Measurements from ENCODE around the gene RGS11. TPM values are rescaled to one million over a fixed set of nuclear protein-coding genes. Genes with fewer than 3 reads are reported as not detected.

The RGS11 gene
- polyA plus RNA-seq, 2 of the 4 experiments (the other 2 are of a cell fraction): 2.1 to 5.3 TPM

DNA sequence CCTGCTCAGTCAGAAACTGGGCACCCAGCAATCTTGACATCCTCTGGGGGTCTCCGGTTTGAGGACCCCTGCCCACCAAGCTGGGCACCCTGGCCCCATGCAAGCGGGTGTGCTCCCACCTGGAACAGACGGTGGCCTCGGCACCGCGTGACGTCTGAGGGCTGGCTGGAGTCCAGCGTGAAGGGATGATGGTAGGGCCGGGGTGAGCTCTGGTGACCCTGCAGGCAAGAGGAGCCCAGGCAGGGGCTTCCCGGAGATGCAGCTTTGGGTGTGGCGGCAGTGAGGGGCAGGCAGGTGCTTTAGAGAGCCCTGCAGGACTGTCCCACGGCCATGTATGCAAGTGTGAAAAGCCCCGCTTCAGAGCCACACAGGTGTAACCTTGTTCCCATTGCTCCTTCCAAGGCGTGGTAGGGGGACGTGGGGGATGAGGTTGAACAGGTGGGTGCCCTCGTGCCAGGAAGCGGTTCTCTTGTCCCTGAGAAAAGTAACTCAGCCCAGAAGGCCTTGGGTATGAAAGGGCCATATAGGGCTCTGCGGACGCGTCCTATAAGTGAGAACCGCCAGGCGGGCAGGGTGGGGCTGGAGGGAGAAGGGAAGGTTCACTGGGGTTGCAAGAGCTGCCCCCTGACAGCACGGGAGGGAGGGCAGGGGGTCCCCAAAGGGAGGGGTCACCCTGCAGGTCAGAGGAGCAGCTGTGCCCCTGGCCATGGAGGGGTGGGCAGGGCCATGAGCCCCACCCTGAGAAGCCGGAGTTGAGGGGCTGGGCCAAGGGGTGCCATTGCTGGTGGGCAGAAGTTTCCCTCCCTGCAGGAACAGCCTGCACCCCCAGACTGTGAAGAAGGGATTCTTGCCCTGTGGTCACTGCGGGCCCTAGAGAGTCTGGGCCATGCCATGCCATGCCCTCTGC is 9.2 kb downstream of the RGS11 start:
- CTCF ChIA-PET: interaction anchor here (1.2 to 2.5 kb wide), 2 partner anchors 96 to 201 kb away, joined by 3 to 7 read pairs; no protein-coding TSS in a partner anchor

DNA sequence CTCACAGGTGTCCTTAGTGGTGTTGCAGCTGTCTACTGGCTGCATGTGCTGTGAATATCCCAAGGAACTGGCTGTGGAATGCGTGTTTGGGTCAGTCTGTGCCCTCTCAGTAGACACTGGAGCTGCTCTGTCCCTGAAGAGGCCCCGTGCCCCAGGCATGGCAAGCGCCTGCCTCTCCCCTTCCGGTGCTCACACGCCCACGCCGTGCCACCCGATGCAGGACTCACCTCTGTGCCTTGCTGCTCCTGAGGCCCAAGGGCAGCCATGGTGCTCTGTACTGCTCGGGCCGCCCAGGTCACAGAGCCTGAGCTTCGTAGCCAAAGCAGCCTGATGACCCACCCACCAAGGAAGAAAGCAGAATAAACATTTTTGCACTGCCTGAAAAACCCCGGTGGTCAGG is 10.0 kb downstream of the RGS11 start:
- CTCF ChIA-PET: interaction anchor here (1.2 to 2.5 kb wide), 2 partner anchors 96 to 200 kb away, joined by 3 to 7 read pairs; no protein-coding TSS in a partner anchor
- TF ChIP-seq POLR2A (IDR thresholded peaks at IDR 0.05; ENCODE audit: low read length) (no peak), FOSL2 (IDR thresholded peaks at IDR 0.05) (no peak), FOSL2 (CRISPR knock-in tag; IDR thresholded peaks at IDR 0.05) (no peak), MYC (IDR thresholded peaks at IDR 0.05; ENCODE audit: borderline replicate concordance, low read length) (no peak), NFE2L2 (conservative IDR thresholded peaks at IDR 0.05; ENCODE audit: low read length) (no peak), TP53 (CRISPR knock-in tag; IDR thresholded peaks at IDR 0.05) (no peak), MAZ (IDR thresholded peaks at IDR 0.05; ENCODE audit: borderline replicate concordance, low read depth, low read length) (no peak), HDAC2 (IDR thresholded peaks at IDR 0.05) (no peak), BHLHE40 (IDR thresholded peaks at IDR 0.05; ENCODE audit: low read depth, low read length) (no peak), TFCP2L1 (CRISPR knock-in tag; IDR thresholded peaks at IDR 0.05) (no peak)
- TF ChIP-seq, protein P1, sequence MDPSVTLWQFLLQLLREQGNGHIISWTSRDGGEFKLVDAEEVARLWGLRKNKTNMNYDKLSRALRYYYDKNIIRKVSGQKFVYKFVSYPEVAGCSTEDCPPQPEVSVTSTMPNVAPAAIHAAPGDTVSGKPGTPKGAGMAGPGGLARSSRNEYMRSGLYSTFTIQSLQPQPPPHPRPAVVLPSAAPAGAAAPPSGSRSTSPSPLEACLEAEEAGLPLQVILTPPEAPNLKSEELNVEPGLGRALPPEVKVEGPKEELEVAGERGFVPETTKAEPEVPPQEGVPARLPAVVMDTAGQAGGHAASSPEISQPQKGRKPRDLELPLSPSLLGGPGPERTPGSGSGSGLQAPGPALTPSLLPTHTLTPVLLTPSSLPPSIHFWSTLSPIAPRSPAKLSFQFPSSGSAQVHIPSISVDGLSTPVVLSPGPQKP (IDR thresholded peaks at IDR 0.05; ENCODE audit: low read depth, low read length): no peak
- TF ChIP-seq, protein P2, sequence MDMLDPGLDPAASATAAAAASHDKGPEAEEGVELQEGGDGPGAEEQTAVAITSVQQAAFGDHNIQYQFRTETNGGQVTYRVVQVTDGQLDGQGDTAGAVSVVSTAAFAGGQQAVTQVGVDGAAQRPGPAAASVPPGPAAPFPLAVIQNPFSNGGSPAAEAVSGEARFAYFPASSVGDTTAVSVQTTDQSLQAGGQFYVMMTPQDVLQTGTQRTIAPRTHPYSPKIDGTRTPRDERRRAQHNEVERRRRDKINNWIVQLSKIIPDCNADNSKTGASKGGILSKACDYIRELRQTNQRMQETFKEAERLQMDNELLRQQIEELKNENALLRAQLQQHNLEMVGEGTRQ (IDR thresholded peaks at IDR 0.05): no peak
- POLR2A ChIA-PET: no interaction called here
- no peak overlapping the region for H3K4me2 ChIP-seq
- no peak overlapping the region for H3K27ac ChIP-seq
- no peaks in the 10 kb centered on the region for H3K4me1 ChIP-seq
- ATAC-seq (no peak; a peak in 1 of 6 replicates), DNase-seq (ENCODE audit: low read depth in 1 of 2, low spot score in 1 of 2) (no peak), FAIRE-seq (no peak)
- H3K9me3 ChIP-seq: no peaks in the 10 kb centered on the region
- WGBS (ENCODE audit: missing lambda C conversion rate): 79% methylated on average over 12 of the region's 12 CpGs
- no peak overlapping the region for H3K4me3 ChIP-seq

More for the DNA sequence above, 9.2 kb downstream of the RGS11 start:
- WGBS (ENCODE audit: missing lambda C conversion rate): 87% methylated on average over 20 of the region's 25 CpGs
- Histone ChIP-seq H3K9me3 (no peaks in the 10 kb centered on the region), H3K4me2 (no peak overlapping the region), H3K4me1 (no peaks in the 10 kb centered on the region), H3K27ac (no peak overlapping the region), H3K4me3 (no peak overlapping the region)
- POLR2A ChIA-PET: no interaction called here
- TF ChIP-seq, protein P3, sequence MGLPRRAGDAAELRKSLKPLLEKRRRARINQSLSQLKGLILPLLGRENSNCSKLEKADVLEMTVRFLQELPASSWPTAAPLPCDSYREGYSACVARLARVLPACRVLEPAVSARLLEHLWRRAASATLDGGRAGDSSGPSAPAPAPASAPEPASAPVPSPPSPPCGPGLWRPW (IDR thresholded peaks at IDR 0.05): no peak
- TF ChIP-seq JUNB (IDR thresholded peaks at IDR 0.05) (no peak), NPAS2 (CRISPR knock-in tag; IDR thresholded peaks at IDR 0.05; ENCODE audit: borderline replicate concordance) (no peak), HOXB13 (CRISPR knock-in tag; IDR thresholded peaks at IDR 0.05; ENCODE audit: low read depth) (no peak), EHMT2 (IDR thresholded peaks at IDR 0.05; ENCODE audit: low read depth) (no peak), FOXS1 (CRISPR knock-in tag; IDR thresholded peaks at IDR 0.05) (no peak), NR3C1 (IDR thresholded peaks at IDR 0.05) (no peak), ZC3H11A (IDR thresholded peaks at IDR 0.05) (no peak), CHD2 (IDR thresholded peaks at IDR 0.05; ENCODE audit: low read length, partially characterized antibody) (no peak), TFCP2L1 (CRISPR knock-in tag; IDR thresholded peaks at IDR 0.05) (no peak), POLR2A (IDR thresholded peaks at IDR 0.05; ENCODE audit: low read length) (no peak)
- FAIRE-seq (no peak), DNase-seq (ENCODE audit: low read depth in 1 of 2, low spot score in 1 of 2) (no peak), ATAC-seq (no peak)

DNA sequence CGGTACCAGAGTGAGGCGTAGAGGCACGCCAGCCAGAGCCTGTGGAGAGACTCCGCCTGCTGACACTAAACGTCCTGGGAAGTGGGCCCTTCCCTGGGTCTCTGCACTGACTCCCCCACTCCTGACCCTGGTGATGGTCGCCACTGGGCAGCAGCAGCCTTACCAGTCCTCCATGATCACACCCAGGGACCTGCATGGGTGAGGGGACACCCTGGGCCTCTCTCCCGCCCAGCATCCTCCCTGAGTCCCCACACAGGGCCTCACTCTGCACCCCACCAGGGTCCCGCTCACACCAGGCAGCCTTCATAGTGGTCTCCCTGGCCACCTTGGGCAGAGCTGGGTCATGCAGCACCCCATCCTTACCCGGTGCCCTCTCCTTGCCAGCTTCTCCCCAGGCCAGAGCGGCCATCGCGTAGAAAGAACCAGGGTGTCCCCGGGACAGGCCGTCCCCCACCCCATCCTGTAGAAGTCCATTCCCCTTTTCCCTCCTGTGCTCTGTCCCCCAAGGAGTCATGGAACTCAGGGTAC is 10.7 kb downstream of the RGS11 start:
- Histone ChIP-seq H3K9me3 (no peaks in the 10 kb centered on the region), H3K4me2 (no peak overlapping the region), H3K27ac (no peak overlapping the region), H3K4me3 (no peak overlapping the region), H3K4me1 (no peaks in the 10 kb centered on the region)
- ATAC-seq: no peak
- POLR2A ChIA-PET: no interaction called here
- no peak for DNase-seq (ENCODE audit: low read depth in 1 of 2, low spot score in 1 of 2)
- WGBS (ENCODE audit: missing lambda C conversion rate): 83% methylated on average over 13 of the region's 14 CpGs
- CTCF ChIA-PET: interaction anchor here (1.2 to 2.5 kb wide), 2 partner anchors 97 to 199 kb away, joined by 3 to 7 read pairs; no protein-coding TSS in a partner anchor
- FAIRE-seq: no peak
- TF ChIP-seq, protein P4, sequence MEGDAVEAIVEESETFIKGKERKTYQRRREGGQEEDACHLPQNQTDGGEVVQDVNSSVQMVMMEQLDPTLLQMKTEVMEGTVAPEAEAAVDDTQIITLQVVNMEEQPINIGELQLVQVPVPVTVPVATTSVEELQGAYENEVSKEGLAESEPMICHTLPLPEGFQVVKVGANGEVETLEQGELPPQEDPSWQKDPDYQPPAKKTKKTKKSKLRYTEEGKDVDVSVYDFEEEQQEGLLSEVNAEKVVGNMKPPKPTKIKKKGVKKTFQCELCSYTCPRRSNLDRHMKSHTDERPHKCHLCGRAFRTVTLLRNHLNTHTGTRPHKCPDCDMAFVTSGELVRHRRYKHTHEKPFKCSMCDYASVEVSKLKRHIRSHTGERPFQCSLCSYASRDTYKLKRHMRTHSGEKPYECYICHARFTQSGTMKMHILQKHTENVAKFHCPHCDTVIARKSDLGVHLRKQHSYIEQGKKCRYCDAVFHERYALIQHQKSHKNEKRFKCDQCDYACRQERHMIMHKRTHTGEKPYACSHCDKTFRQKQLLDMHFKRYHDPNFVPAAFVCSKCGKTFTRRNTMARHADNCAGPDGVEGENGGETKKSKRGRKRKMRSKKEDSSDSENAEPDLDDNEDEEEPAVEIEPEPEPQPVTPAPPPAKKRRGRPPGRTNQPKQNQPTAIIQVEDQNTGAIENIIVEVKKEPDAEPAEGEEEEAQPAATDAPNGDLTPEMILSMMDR (IDR thresholded peaks at IDR 0.05): no peak
- no peak for TF ChIP-seq RFX5 (IDR thresholded peaks at IDR 0.05)
- TF ChIP-seq, protein P2 (IDR thresholded peaks at IDR 0.05): no peak
- TF ChIP-seq HDAC2 (IDR thresholded peaks at IDR 0.05): no peak
- no peak for TF ChIP-seq FOSB (CRISPR knock-in tag; IDR thresholded peaks at IDR 0.05)
- TF ChIP-seq, protein P3 (IDR thresholded peaks at IDR 0.05): no peak
- no peak for TF ChIP-seq ZSCAN20 (CRISPR knock-in tag; IDR thresholded peaks at IDR 0.05)
- TF ChIP-seq, protein P5, sequence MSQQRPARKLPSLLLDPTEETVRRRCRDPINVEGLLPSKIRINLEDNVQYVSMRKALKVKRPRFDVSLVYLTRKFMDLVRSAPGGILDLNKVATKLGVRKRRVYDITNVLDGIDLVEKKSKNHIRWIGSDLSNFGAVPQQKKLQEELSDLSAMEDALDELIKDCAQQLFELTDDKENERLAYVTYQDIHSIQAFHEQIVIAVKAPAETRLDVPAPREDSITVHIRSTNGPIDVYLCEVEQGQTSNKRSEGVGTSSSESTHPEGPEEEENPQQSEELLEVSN (IDR thresholded peaks at IDR 0.05; ENCODE audit: borderline replicate concordance, low read depth): no peak
- TF ChIP-seq POLR2A (IDR thresholded peaks at IDR 0.05; ENCODE audit: low read length): no peak
- no peak for TF ChIP-seq CHD4 (IDR thresholded peaks at IDR 0.05; ENCODE audit: borderline replicate concordance)
